GM12878 (cell line): ENCODE measurements around the gene CADPS.

ENCODE experiments used
- CBX3 ChIP-seq: fragments of 200-600 bp; sonication (generic); IDR thresholded peaks from 2 replicates; pipeline ENCODE4 v1.6.1; 2016; ENCODE audit warnings: low read depth, borderline replicate concordance
- CHD1 ChIP-seq: IDR thresholded peaks from 2 replicates; pipeline ENCODE4 v1.6.1; 2012; ENCODE audit warnings: low read depth, low read length, improper control_type of control experiment
- CHD2 ChIP-seq: IDR thresholded peaks from 2 replicates; pipeline ENCODE4 v1.6.1; 2011; ENCODE audit warnings: low read depth, low read length, improper control_type of control experiment, borderline replicate concordance
- EGR1 ChIP-seq, 2 experiments: IDR thresholded peaks; 1 replicate in 1 of 2; 2 replicates in 1 of 2; pipeline ENCODE4 v1.6.1; 2011 to 2012; ENCODE audit warnings: low read depth in 2 of 2, low read length in 2 of 2, borderline replicate concordance in 1 of 2, mild to moderate bottlenecking in 1 of 2, moderate library complexity in 1 of 2
- JUNB ChIP-seq: IDR thresholded peaks from 2 replicates; pipeline ENCODE4 v1.6.1; 2016; ENCODE audit warnings: antibody characterized with exemption, mild to moderate bottlenecking
- MTA2 ChIP-seq: fragments of 450-650 bp; IDR thresholded peaks from 2 replicates; pipeline ENCODE4 v1.6.1; 2016; ENCODE audit warnings: low read depth, mild to moderate bottlenecking, moderate library complexity
- POLR2A ChIP-seq: IDR thresholded peaks from 2 replicates; pipeline ENCODE4 v1.6.1; 2011; ENCODE audit warnings: low read depth, mild to moderate bottlenecking, low read length
- RFX5 ChIP-seq: IDR thresholded peaks from 2 replicates; pipeline ENCODE4 v1.6.1; 2011; ENCODE audit warnings: low read depth, low read length, improper control_type of control experiment
- TCF12 ChIP-seq: IDR thresholded peaks from 2 replicates; pipeline ENCODE4 v1.6.1; 2011; ENCODE audit warnings: low read depth, mild to moderate bottlenecking, low read length
- ZNF274 ChIP-seq: IDR thresholded peaks from one replicate; pipeline ENCODE4 v1.8.0; 2011; ENCODE audit not compliant: insufficient read length, insufficient read depth
- ZZZ3 ChIP-seq: IDR thresholded peaks from 2 replicates; pipeline ENCODE4 v1.6.1; 2011; ENCODE audit warnings: low read depth; ENCODE audit not compliant: control insufficient read depth, insufficient read length
- TF ChIP-seq, protein P1 (sequence below), 3 experiments: IDR thresholded peaks in 2 of 3; conservative IDR thresholded peaks in 1 of 3; 2 replicates each; pipeline ENCODE4 v1.5.1; 2011; ENCODE audit warnings: low read depth in 3 of 3, low read length in 3 of 3, mild to moderate bottlenecking in 3 of 3, control low read depth in 2 of 3, moderate library complexity in 2 of 3, inconsistent platforms in 1 of 3, mixed read lengths in 1 of 3; ENCODE audit not compliant: control insufficient read depth in 2 of 3, insufficient read depth in 1 of 3; ENCODE audit errors: extremely low read depth in 1 of 3
- TF ChIP-seq, protein P2 (sequence below): fragments of 450-650 bp; IDR thresholded peaks from 2 replicates; pipeline ENCODE4 v1.6.1; 2016; ENCODE audit warnings: mild to moderate bottlenecking
- TF ChIP-seq, protein P3 (sequence below): fragments of 450-650 bp; IDR thresholded peaks from 2 replicates; pipeline ENCODE4 v1.6.1; 2017; ENCODE audit warnings: mild to moderate bottlenecking

DNA sequence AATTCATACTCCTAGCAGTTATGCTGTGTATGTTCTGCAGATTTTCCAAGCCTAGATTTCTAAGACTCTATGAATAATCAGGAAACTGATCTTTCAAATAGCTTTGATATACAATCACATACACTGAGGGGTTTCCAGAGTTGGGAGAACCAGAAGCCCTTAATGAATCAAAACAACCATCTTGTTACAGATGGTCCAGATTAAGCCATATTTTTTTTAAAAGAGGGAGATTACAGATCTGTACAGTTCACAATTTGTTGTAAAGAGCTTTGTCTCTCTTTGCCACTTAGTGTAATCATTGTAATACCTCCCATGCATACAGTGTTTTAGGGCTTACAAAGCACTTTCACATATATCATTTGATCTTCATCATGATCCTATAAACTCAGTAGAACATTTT is 47.7 kb downstream of the CADPS start:
- TF ChIP-seq, protein P1, sequence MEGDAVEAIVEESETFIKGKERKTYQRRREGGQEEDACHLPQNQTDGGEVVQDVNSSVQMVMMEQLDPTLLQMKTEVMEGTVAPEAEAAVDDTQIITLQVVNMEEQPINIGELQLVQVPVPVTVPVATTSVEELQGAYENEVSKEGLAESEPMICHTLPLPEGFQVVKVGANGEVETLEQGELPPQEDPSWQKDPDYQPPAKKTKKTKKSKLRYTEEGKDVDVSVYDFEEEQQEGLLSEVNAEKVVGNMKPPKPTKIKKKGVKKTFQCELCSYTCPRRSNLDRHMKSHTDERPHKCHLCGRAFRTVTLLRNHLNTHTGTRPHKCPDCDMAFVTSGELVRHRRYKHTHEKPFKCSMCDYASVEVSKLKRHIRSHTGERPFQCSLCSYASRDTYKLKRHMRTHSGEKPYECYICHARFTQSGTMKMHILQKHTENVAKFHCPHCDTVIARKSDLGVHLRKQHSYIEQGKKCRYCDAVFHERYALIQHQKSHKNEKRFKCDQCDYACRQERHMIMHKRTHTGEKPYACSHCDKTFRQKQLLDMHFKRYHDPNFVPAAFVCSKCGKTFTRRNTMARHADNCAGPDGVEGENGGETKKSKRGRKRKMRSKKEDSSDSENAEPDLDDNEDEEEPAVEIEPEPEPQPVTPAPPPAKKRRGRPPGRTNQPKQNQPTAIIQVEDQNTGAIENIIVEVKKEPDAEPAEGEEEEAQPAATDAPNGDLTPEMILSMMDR (IDR thresholded peaks at IDR 0.05 in 2 of 3, conservative IDR thresholded peaks at IDR 0.05 in 1 of 3; ENCODE audit: control insufficient read depth in 2 of 3, extremely low read depth in 1 of 3, insufficient read depth in 1 of 3, low read depth in 3 of 3, low read length in 3 of 3), result no peak
- TF ChIP-seq RFX5 (no peak), POLR2A (no peak), CHD1 (no peak), EGR1 (IDR thresholded peaks at IDR 0.05; ENCODE audit: borderline replicate concordance in 1 of 2, low read depth in 2 of 2, low read length in 2 of 2) (no peak), MTA2 (no peak), ZNF274 (no peak), JUNB (no peak), TCF12 (no peak), ZZZ3 (no peak), CHD2 (no peak), CBX3 (no peak)
- TF ChIP-seq, protein P2, sequence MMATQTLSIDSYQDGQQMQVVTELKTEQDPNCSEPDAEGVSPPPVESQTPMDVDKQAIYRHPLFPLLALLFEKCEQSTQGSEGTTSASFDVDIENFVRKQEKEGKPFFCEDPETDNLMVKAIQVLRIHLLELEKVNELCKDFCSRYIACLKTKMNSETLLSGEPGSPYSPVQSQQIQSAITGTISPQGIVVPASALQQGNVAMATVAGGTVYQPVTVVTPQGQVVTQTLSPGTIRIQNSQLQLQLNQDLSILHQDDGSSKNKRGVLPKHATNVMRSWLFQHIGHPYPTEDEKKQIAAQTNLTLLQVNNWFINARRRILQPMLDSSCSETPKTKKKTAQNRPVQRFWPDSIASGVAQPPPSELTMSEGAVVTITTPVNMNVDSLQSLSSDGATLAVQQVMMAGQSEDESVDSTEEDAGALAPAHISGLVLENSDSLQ, result no peak
- TF ChIP-seq, protein P3, sequence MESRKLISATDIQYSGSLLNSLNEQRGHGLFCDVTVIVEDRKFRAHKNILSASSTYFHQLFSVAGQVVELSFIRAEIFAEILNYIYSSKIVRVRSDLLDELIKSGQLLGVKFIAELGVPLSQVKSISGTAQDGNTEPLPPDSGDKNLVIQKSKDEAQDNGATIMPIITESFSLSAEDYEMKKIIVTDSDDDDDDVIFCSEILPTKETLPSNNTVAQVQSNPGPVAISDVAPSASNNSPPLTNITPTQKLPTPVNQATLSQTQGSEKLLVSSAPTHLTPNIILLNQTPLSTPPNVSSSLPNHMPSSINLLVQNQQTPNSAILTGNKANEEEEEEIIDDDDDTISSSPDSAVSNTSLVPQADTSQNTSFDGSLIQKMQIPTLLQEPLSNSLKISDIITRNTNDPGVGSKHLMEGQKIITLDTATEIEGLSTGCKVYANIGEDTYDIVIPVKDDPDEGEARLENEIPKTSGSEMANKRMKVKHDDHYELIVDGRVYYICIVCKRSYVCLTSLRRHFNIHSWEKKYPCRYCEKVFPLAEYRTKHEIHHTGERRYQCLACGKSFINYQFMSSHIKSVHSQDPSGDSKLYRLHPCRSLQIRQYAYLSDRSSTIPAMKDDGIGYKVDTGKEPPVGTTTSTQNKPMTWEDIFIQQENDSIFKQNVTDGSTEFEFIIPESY, result no peak
